IMR-90 (cell line): ENCODE results near the gene HNRNPL. TPM values are rescaled to one million over a fixed set of nuclear protein-coding genes. Genes with fewer than 3 reads are reported as not detected.

Experiments
- ATAC-seq: fragments of 200-7000 bp; cut with Tn5 transposase; 2 replicates; pipeline ENCODE4 v1.9.1; 2020; ENCODE audit warnings: low read depth, mild to moderate bottlenecking, moderate library complexity
- BruUV-seq: library from RNA; stranded (reverse); fragments of 400-500 nt; replicated peaks from 2 replicates; lab custom pipeline; 2021; lab: Mats Ljungman, UMichigan
- CTCF ChIA-PET: fragments of 300-600 bp; formaldehyde crosslinking; extraction: SDS; loops from one replicate; lab custom pipeline; 2021; ENCODE audit warnings: antibody characterized with exemption; lab: Yijun Ruan, JAX
- POLR2A ChIA-PET: fragments of 300-600 bp; sonication (Branson Sonifier 250); formaldehyde crosslinking; loops from one replicate; lab custom pipeline; 2022; ENCODE audit warnings: antibody characterized with exemption; ENCODE audit not compliant: unreplicated experiment; lab: Charles Lee
- DNase-seq: peaks from one replicate; pipeline ENCODE4 v3.0.0; 2013
- H2AFZ ChIP-seq: replicated peaks from 2 replicates; pipeline ENCODE3; 2013; ENCODE audit warnings: low read length, mild to moderate bottlenecking; ENCODE audit not compliant: poor library complexity
- H2AK5ac ChIP-seq: 2 replicates; pipeline ENCODE4 v1.6.1; 2013; ENCODE audit warnings: low read depth, low read length, inconsistent platforms
- H2AK9ac ChIP-seq: replicated peaks from 2 replicates; pipeline ENCODE3; 2013; ENCODE audit warnings: mild to moderate bottlenecking, low read depth, low read length, moderate library complexity; ENCODE audit not compliant: poor library complexity
- H2BK120ac ChIP-seq: 2 replicates; pipeline ENCODE4 v1.6.1; 2013; ENCODE audit warnings: low read depth, low read length, inconsistent platforms
- H2BK15ac ChIP-seq: 3 replicates; pipeline ENCODE4 v1.6.1; 2013; ENCODE audit warnings: low read depth, low read length, inconsistent platforms
- H2BK20ac ChIP-seq: 2 replicates; pipeline ENCODE4 v1.6.1; 2013; ENCODE audit warnings: low read depth, mild to moderate bottlenecking, inconsistent platforms, low read length, moderate library complexity
- H2BK5ac ChIP-seq: 2 replicates; pipeline ENCODE4 v1.6.1; 2013; ENCODE audit warnings: mild to moderate bottlenecking, low read depth, low read length, inconsistent platforms; ENCODE audit not compliant: poor library complexity, severe bottlenecking
- H3K14ac ChIP-seq: replicated peaks from 2 replicates; pipeline ENCODE4 v1.6.1; 2013; ENCODE audit warnings: low read depth, low read length, inconsistent platforms
- H3K18ac ChIP-seq: 2 replicates; pipeline ENCODE4 v1.6.1; 2013; ENCODE audit warnings: low read depth, low read length, control low read depth
- H3K23ac ChIP-seq: 2 replicates; pipeline ENCODE4 v1.6.1; 2013; ENCODE audit warnings: low read depth, low read length, inconsistent platforms
- H3K27ac ChIP-seq: 2 replicates; pipeline ENCODE4 v1.5.1; 2013; ENCODE audit warnings: mild to moderate bottlenecking, control low read depth, low read length; ENCODE audit not compliant: insufficient read depth
- H3K27me3 ChIP-seq: 2 replicates; pipeline ENCODE4 v1.6.1; 2013; ENCODE audit warnings: low read length; ENCODE audit not compliant: control insufficient read depth, insufficient read depth
- H3K36me3 ChIP-seq: 2 replicates; pipeline ENCODE4 v1.6.1; 2013; ENCODE audit warnings: low read length, mixed read lengths; ENCODE audit not compliant: control insufficient read depth, insufficient read depth
- H3K4ac ChIP-seq: 2 replicates; pipeline ENCODE4 v1.6.1; 2013; ENCODE audit warnings: low read depth, low read length, inconsistent platforms
- H3K4me1 ChIP-seq: 2 replicates; pipeline ENCODE4 v1.6.1; 2013; ENCODE audit warnings: low read length, mixed read lengths; ENCODE audit not compliant: control insufficient read depth, insufficient read depth
- H3K4me2 ChIP-seq: 2 replicates; pipeline ENCODE4 v1.6.1; 2013; ENCODE audit warnings: low read depth, mild to moderate bottlenecking, control low read depth, low read length, moderate library complexity
- H3K4me3 ChIP-seq: 2 replicates; pipeline ENCODE4 v1.5.1; 2013; ENCODE audit warnings: low read depth, mild to moderate bottlenecking, control low read depth, low read length, moderate library complexity; ENCODE audit not compliant: insufficient read depth
- H3K56ac ChIP-seq: 2 replicates; pipeline ENCODE4 v1.6.1; 2013; ENCODE audit warnings: low read length, inconsistent platforms; ENCODE audit not compliant: insufficient read depth; ENCODE audit errors: extremely low read depth
- H3K79me1 ChIP-seq, 2 experiments: 2 replicates each; pipeline ENCODE4 v1.6.1; 2013; ENCODE audit warnings: low read length in 2 of 2, inconsistent platforms in 1 of 2, low read depth in 1 of 2
- H3K9ac ChIP-seq: 2 replicates; pipeline ENCODE4 v1.6.1; 2013; ENCODE audit warnings: low read depth, low read length, control low read depth
- H3K9me1 ChIP-seq: 2 replicates; pipeline ENCODE4 v1.6.1; 2013; ENCODE audit warnings: low read length, inconsistent platforms; ENCODE audit not compliant: insufficient read depth
- H3K9me3 ChIP-seq: 2 replicates; pipeline ENCODE4 v1.6.1; 2013; ENCODE audit warnings: low read length; ENCODE audit not compliant: control insufficient read depth, insufficient read depth
- H4K20me1 ChIP-seq: 2 replicates; pipeline ENCODE4 v1.6.1; 2013; ENCODE audit warnings: low read length, inconsistent platforms; ENCODE audit not compliant: insufficient read depth
- H4K5ac ChIP-seq: 2 replicates; pipeline ENCODE4 v1.6.1; 2013; ENCODE audit warnings: mild to moderate bottlenecking, low read depth, low read length, control low read depth
- H4K8ac ChIP-seq, 2 experiments: 2 replicates each; pipeline ENCODE4 v1.6.1; 2013; ENCODE audit warnings: low read depth in 2 of 2, low read length in 2 of 2, control low read depth in 1 of 2, inconsistent platforms in 1 of 2
- H4K91ac ChIP-seq: 2 replicates; pipeline ENCODE4 v1.6.1; 2013; ENCODE audit warnings: low read depth, low read length, inconsistent platforms; ENCODE audit not compliant: insufficient read depth
- RAD21 ChIP-seq: IDR thresholded peaks from 2 replicates; pipeline ENCODE4 v1.6.1; 2012; ENCODE audit warnings: low read length, improper control_type of control experiment
- WGBS, 2 experiments: methylation state at CpG; one replicate each; pipeline versions ENCODE4 v1.1.5 to v1.1.7; 2013; ENCODE audit warnings: missing lambda C conversion rate in 2 of 2; ENCODE audit not compliant: insufficient read length in 1 of 2; ENCODE audit errors: extremely low coverage in 2 of 2; 5-methylcytosine and 5-hydroxymethylcytosine counted together
- dilution Hi-C: fragments of 300-500 bp; cut with HindIII; formaldehyde crosslinking; loops from one replicate; pipeline ENCODE4 v1.14.3; 2018; ENCODE audit warnings: low sequenced_read_pairs; ENCODE audit not compliant: unreplicated experiment
- in situ Hi-C: fragments of 300-500 bp; cut with MboI; formaldehyde crosslinking; loops from 3 replicates; pipeline ENCODE4 v1.14.3; 2019; ENCODE audit warnings: low sequenced_read_pairs, inconsistent platforms, mixed read lengths
- intact Hi-C: fragments of 100-400 bp; cut with micrococcal nuclease; formaldehyde crosslinking; loops from 2 replicates; pipeline ENCODE4 v1.10.0; 2022
- polyA plus RNA-seq, 3 experiments: library from polyadenylated mRNA; depleted of rRNA; stranded (reverse); fragments of >200 nt; gene quantifications; 2 replicates each; pipeline ENCODE4 v1.2.3, GENCODE V29; 2012; ENCODE audit warnings: low replicate concordance in 1 of 3
- total RNA-seq: library from RNA; depleted of rRNA; stranded (reverse); fragments of >200 nt; gene quantifications from 2 replicates; pipeline ENCODE4 v1.2.3, GENCODE V29; 2012
- TF ChIP-seq, protein P1 (sequence below): fragments of 150-350 bp; IDR thresholded peaks from 2 replicates; pipeline ENCODE4 v1.6.1; 2017; ENCODE audit warnings: mild to moderate bottlenecking, antibody characterized with exemption, low read length, low read depth

HNRNPL gene
- total and polyA plus RNA-seq, 2 of the 4 experiments (the other 2 are of a cell fraction) = 277 to 429 TPM

- H3K23ac ChIP-seq = no peak overlapping the region
- TF ChIP-seq, protein P1, sequence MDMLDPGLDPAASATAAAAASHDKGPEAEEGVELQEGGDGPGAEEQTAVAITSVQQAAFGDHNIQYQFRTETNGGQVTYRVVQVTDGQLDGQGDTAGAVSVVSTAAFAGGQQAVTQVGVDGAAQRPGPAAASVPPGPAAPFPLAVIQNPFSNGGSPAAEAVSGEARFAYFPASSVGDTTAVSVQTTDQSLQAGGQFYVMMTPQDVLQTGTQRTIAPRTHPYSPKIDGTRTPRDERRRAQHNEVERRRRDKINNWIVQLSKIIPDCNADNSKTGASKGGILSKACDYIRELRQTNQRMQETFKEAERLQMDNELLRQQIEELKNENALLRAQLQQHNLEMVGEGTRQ = no peak
- TF ChIP-seq RAD21 = no peak
- H4K8ac ChIP-seq = no peak overlapping the region
- H2BK5ac ChIP-seq = no peak overlapping the region
- ATAC-seq = no peak
- no peak overlapping the region for H2BK20ac ChIP-seq
- no peak overlapping the region for H3K4me2 ChIP-seq
- H3K27me3 ChIP-seq = no peaks in the 10 kb centered on the region
- no peak overlapping the region for H2BK15ac ChIP-seq
- DNase-seq = no peak
- no peak overlapping the region for H2AK9ac ChIP-seq
- H3K18ac ChIP-seq = no peak overlapping the region
- in situ Hi-C loops (no loop called here), dilution Hi-C loops (no loop called here), intact Hi-C loops (no loop called here)
- H3K27ac ChIP-seq = no peak overlapping the region
- WGBS, 2 experiments = 95% methylated on average over 6 of the region's 12 CpGs; no CpG with 5 or more reads in 1 of the 2 experiments
- POLR2A ChIA-PET = interaction anchor here (0.6 kb wide), 1 partner anchor 130 kb away, joined by 5 read pairs; no protein-coding TSS in a partner anchor
- H4K20me1 ChIP-seq = peaks cover 83% of the 10 kb centered on the region
- H3K79me1 ChIP-seq = peaks cover 64 to 90% of the 10 kb centered on the region in 2 experiments
- H3K4me3 ChIP-seq = no peak overlapping the region
- H3K9ac ChIP-seq = no peak overlapping the region
- H2BK120ac ChIP-seq = no peak overlapping the region
- H3K4me1 ChIP-seq = peaks cover 6% of the 10 kb centered on the region; the same call in 1 of the 2 replicates
- no peak overlapping the region for H3K4ac ChIP-seq
- H3K9me3 ChIP-seq = no peaks in the 10 kb centered on the region
- no peak overlapping the region for H4K5ac ChIP-seq
- no peak overlapping the region for H3K56ac ChIP-seq
- BruUV-seq = no TSS peak
- H2AFZ ChIP-seq = no peak overlapping the region
- H4K91ac ChIP-seq = no peak overlapping the region
- no peak overlapping the region for H3K14ac ChIP-seq
- CTCF ChIA-PET = interaction anchor here (0.6 kb wide), 1 partner anchor 8 kb away, joined by 3 read pairs; no protein-coding TSS in a partner anchor
- peaks cover 7% of the 10 kb centered on the region; the same call in 1 of the 2 replicates for H3K9me1 ChIP-seq
- H3K36me3 ChIP-seq = peaks cover 92% of the 10 kb centered on the region
- H2AK5ac ChIP-seq = no peak overlapping the region
These were observed 8.5 kb downstream of the HNRNPL start for GRCh38 chr19:38841180-38841766.
